Esophagus muscularis mucosa (tissue), 4 donors: ENCODE data around the gene POTEJ. TPM values are rescaled to one million over a fixed set of nuclear protein-coding genes. Genes with fewer than 3 reads are reported as not detected.
"Not testable (repeated sequence)": the region's sequence is repeated elsewhere in the genome, so short reads cannot be mapped to it uniquely, and the experiment has no call there.

Experiments used
- DNase-seq: peaks from one replicate; pipeline ENCODE4 v3.0.0-alpha.2; 2017; ENCODE audit errors: extremely low spot score
- H3K27ac ChIP-seq, 4 donors: fragments of 200-600 bp; sonication (generic); replicated peaks in 1 of 4; 1 replicate in 3 of 4; 2 replicates in 1 of 4; pipeline ENCODE4 v1.5.1; 2016 to 2019; ENCODE audit warnings: mild to moderate bottlenecking in 1 of 4
- H3K27me3 ChIP-seq, 4 donors: fragments of 200-600 bp; sonication (generic); one replicate each; pipeline versions ENCODE4 v1.5.1 to v1.6.0; 2016 to 2019
- H3K36me3 ChIP-seq, 4 donors: fragments of 200-600 bp; sonication (generic); one replicate each; pipeline ENCODE4 v1.5.1; 2016 to 2019
- H3K4me1 ChIP-seq, 4 donors: fragments of 200-600 bp; sonication (generic); one replicate each; pipeline ENCODE4 v1.5.1; 2016 to 2019
- H3K4me3 ChIP-seq, 4 donors: fragments of 200-600 bp; sonication (generic); 1 replicate in 2 of 4; 2 replicates in 2 of 4; pipeline ENCODE4 v1.5.1; 2016 to 2019; ENCODE audit warnings: mild to moderate bottlenecking in 4 of 4, moderate library complexity in 1 of 4
- H3K9me3 ChIP-seq, 4 donors: fragments of 200-600 bp; sonication (generic); 1 replicate in 3 of 4; 2 replicates in 1 of 4; pipeline ENCODE4 v1.5.1; 2016 to 2019
- WGBS: methylation state at CpG from one replicate; pipeline ENCODE4 v1.1.5; 2018; 5-methylcytosine and 5-hydroxymethylcytosine counted together
- intact Hi-C: fragments of 100-400 bp; cut with DNase I; formaldehyde crosslinking; loops from one replicate; pipeline ENCODE4 v1.15.1; 2023
- total RNA-seq, 4 donors: library from RNA; depleted of rRNA; stranded (reverse); fragments of >200 nt; gene quantifications; one replicate each; pipeline versions ENCODE4 v1.1.0 to v1.2.1, GENCODE V29; 2016

Gene POTEJ
- total RNA-seq, 4 donors from 2014 or later: not detected

- H3K4me3 ChIP-seq, H3K9me3 ChIP-seq, H3K4me1 ChIP-seq, H3K27ac ChIP-seq, H3K27me3 ChIP-seq, intact Hi-C loops, H3K36me3 ChIP-seq, DNase-seq: not testable (repeated sequence)
- 87% methylated on average over 9 of the region's 10 CpGs for WGBS
Observed at GRCh38 chr2:130628784-130629475, 17.7 kb downstream of the POTEJ start.

GRCh38 chr2:130638973-130639372 is 27.7 kb downstream of the POTEJ start:
- H3K4me3 ChIP-seq, H3K27me3 ChIP-seq, DNase-seq, intact Hi-C loops, H3K9me3 ChIP-seq, H3K4me1 ChIP-seq, H3K36me3 ChIP-seq, H3K27ac ChIP-seq: not testable (repeated sequence)
- no CpG with 5 or more reads among the region's 2 CpGs for WGBS

DNA sequence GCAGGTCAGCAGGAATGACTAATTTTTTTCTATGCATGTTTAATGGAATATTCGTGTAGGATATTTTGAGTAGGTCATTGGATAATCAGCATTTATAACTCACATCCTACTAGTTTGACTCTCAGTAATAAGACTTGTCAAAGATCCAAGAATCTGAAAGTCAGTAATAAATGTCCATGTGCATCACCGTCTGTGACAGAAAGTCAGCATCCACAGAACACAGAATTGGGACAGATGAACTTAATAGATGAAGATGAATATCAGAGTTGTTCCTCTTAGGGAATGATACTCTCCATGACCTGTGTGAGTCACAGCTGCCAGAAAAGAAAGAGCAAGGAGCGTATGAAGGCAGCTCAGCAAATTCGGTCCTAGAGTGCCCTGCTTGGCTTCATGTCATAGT is 30.4 kb downstream of the POTEJ start:
- H3K27me3 ChIP-seq, H3K27ac ChIP-seq, H3K9me3 ChIP-seq, intact Hi-C loops, DNase-seq, H3K36me3 ChIP-seq, H3K4me1 ChIP-seq, H3K4me3 ChIP-seq: not testable (repeated sequence)
- WGBS: 43% methylated on average over 3 of the region's 4 CpGs

DNA sequence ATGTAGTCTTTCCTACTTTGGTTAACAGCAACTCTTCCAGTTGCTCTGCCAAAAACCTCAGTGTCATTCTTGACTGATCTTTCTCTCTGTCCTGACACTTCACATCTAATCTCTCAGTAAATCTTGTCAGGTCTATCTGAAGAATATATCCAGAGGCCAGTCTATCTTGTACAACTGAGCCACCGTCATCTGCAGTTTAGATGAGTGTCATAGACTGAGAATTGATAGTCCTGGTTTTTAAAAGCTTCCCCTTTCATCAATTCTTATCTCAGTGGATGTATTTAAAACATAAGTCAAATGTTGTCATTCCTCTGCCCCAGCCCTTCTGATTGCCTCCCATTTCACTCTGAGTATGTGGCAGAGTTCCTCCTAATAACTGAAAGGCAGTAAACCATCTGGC is 38.0 kb downstream of the POTEJ start:
- DNase-seq, H3K27ac ChIP-seq, intact Hi-C loops, H3K27me3 ChIP-seq, H3K36me3 ChIP-seq, H3K4me1 ChIP-seq, H3K4me3 ChIP-seq, H3K9me3 ChIP-seq: not testable (repeated sequence)
- 64% methylated on average over 1 of the region's 1 CpG for WGBS

DNA sequence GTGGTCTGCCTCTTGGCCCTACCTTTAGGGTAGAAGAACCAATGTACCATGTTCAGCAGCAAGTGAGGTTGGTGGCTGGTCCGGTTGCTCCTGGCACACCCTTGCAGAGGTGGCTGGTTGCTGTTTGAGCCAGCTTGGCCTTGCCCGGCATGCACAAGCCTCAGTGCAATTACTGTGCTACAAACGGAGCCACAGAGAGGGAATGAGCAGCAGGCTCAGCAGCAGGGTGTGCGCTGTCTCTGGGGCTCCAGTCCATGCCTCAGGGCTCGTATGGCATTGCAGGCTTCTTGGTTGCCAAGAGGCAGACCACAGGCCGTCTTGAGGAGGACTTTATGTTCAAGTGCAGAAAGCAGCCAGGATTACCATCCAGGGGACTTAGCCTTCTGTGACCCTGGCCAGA is 53.3 kb downstream of the POTEJ start:
- H3K4me1 ChIP-seq, H3K4me3 ChIP-seq, intact Hi-C loops, H3K27me3 ChIP-seq, DNase-seq, H3K9me3 ChIP-seq, H3K27ac ChIP-seq, H3K36me3 ChIP-seq: not testable (repeated sequence)
- WGBS: 92% methylated on average over 6 of the region's 6 CpGs

- intact Hi-C loops, DNase-seq, H3K36me3 ChIP-seq, H3K9me3 ChIP-seq, H3K4me1 ChIP-seq, H3K27ac ChIP-seq, H3K4me3 ChIP-seq, H3K27me3 ChIP-seq: not testable (repeated sequence)
- 96% methylated on average over 3 of the region's 5 CpGs for WGBS
Observed at GRCh38 chr2:130665596-130665995, 54.4 kb downstream of the POTEJ start.

GRCh38 chr2:130667516-130667915 is 56.3 kb downstream of the POTEJ start:
- H3K36me3 ChIP-seq, H3K4me1 ChIP-seq, intact Hi-C loops, DNase-seq, H3K27me3 ChIP-seq, H3K27ac ChIP-seq, H3K9me3 ChIP-seq, H3K4me3 ChIP-seq: not testable (repeated sequence)
- no CpG with 5 or more reads among the region's 10 CpGs for WGBS

DNA sequence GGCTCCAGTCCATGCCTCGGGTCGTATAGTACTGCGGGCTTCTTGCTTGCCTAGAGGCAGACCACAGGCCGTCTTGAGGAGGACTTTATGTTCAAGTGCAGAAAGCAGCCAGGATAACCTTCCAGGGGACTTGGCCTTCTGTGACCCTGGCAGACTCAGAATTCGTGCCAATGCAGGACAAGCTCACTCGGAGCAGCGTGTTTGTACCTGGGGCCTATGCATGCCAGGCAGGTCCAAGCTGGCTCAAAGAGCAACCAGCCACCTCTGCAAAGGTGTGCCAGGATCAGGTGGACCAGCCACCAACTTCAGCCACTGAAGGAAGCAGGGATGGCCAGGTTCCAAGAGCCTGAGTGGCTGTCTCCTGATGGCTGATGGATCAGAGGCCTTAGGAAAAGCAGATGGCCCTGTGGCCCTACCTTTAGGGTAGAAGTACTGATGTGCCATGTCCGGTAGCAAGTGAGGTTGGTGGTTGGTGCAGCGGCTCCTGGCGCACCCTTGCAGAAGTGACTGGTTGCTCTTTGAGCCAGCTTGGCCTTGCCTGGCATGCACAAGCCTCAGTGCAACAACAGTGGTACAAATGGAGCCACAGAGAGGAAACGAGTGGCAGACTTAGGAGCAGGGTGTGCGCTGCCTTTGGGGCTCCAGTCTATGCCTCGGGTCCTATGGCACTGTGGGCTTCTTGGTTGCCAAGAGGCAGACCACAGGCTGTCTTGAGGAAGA is 58.9 kb downstream of the POTEJ start:
- DNase-seq, H3K9me3 ChIP-seq, H3K36me3 ChIP-seq, intact Hi-C loops, H3K27ac ChIP-seq, H3K4me1 ChIP-seq, H3K27me3 ChIP-seq, H3K4me3 ChIP-seq: not testable (repeated sequence)
- 89% methylated on average over 10 of the region's 13 CpGs for WGBS

DNA sequence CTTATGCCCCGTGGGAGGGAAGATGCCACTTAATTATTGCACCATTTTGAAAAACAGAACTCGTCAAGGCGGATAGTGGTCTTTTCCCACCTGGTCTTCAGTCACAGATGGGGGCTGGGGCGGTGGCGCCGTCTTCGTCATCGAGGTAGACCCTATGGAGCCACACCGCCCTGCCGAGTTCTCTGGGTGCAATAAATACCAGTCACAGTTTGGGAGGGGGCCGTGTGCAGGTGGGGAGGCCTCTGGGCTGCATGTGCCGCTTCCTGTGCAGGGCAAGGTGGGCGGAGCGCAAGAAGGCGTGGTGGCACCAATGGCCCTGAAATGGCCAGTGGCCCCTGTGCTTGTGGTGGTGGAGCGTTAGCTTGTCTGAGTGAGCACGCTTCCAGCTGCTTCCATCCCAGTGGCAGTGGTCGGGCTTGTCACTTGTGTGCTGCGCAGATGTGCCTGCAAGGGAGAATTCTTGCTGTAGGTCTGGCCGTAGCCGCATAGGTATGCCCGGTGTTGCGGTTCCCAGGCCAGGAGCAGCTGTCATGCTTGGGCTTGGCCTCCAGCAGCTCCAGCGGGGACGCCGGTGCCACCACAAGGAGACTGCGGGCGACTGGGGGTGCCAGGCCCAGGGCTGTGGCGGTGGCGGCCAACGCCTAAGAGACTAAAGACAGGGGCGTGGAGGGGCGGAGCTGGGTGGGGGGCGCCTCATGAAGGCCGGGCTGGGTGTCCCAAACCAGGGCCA is 81.0 kb downstream of the POTEJ start:
- H3K4me3 ChIP-seq, DNase-seq, H3K27me3 ChIP-seq, H3K36me3 ChIP-seq, H3K9me3 ChIP-seq, H3K4me1 ChIP-seq, H3K27ac ChIP-seq, intact Hi-C loops: not testable (repeated sequence)
- 76% methylated on average over 10 of the region's 35 CpGs for WGBS
